Skeletal muscle tissue (tissue), 4 donors: ENCODE measurements around the gene DSCAM. TPM values are rescaled to one million over a fixed set of nuclear protein-coding genes. Genes with fewer than 3 reads are reported as not detected.
"Not testable (repeated sequence)": the region's sequence is repeated elsewhere in the genome, so short reads cannot be mapped to it uniquely, and the experiment has no call there.

Experiments
- H3K27ac ChIP-seq: one replicate; pipeline ENCODE4 v1.7.0; 2013; ENCODE audit warnings: mild to moderate bottlenecking, low read depth, low read length, inconsistent platforms
- H3K27me3 ChIP-seq, 3 donors: one replicate each; pipeline ENCODE4 v1.7.0; 2013; ENCODE audit warnings: low read length in 3 of 3; ENCODE audit not compliant: control insufficient read depth in 3 of 3, insufficient read depth in 3 of 3
- H3K36me3 ChIP-seq, 3 donors: one replicate each; pipeline ENCODE4 v1.7.0; 2013; ENCODE audit warnings: low read length in 3 of 3; ENCODE audit not compliant: control insufficient read depth in 3 of 3, insufficient read depth in 3 of 3
- H3K4me1 ChIP-seq, 3 donors: one replicate each; pipeline ENCODE4 v1.7.0; 2013; ENCODE audit warnings: low read length in 3 of 3, mild to moderate bottlenecking in 3 of 3; ENCODE audit not compliant: control insufficient read depth in 3 of 3, insufficient read depth in 3 of 3
- H3K4me3 ChIP-seq, 3 donors: one replicate each; pipeline ENCODE4 v1.7.0; 2013; ENCODE audit warnings: low read length in 3 of 3
- H3K9ac ChIP-seq, 3 donors: one replicate each; pipeline ENCODE4 v1.7.0; 2013; ENCODE audit warnings: low read length in 3 of 3, mild to moderate bottlenecking in 3 of 3, moderate library complexity in 2 of 3, low read depth in 1 of 3
- H3K9me3 ChIP-seq, 3 donors: one replicate each; pipeline ENCODE4 v1.7.0; 2013; ENCODE audit warnings: low read length in 3 of 3; ENCODE audit not compliant: control insufficient read depth in 3 of 3
- total RNA-seq: library from RNA; depleted of rRNA; stranded (reverse); fragments of >200 nt; gene quantifications from one replicate; pipeline ENCODE4 v1.2.3, GENCODE V29; 2014
- donor health status: Osteomylitis.

The DSCAM gene
- total RNA-seq, 1 donor from 2014 or later: 0.52 TPM

GRCh38 chr21:40049031-40049930 lies 797.7 kb downstream of the DSCAM start:
- H3K27ac ChIP-seq: no peak overlapping the region
- H3K4me1 ChIP-seq: peaks cover 0 to 7% (median 0%) of the 10 kb centered on the region in 3 donors

GRCh38 chr21:40047993-40048730 lies 798.8 kb downstream of the DSCAM start:
- Histone ChIP-seq H3K27me3 (peaks cover 0 to 3% (median 2%) of the 10 kb centered on the region in 3 donors), H3K9me3 (no peaks in the 10 kb centered on the region), H3K4me1 (peaks cover 0 to 7% (median 0%) of the 10 kb centered on the region in 3 donors), H3K36me3 (no peaks in the 10 kb centered on the region), H3K4me3 (no peak overlapping the region), H3K9ac (no peak overlapping the region), H3K27ac (no peak overlapping the region)

More at GRCh38 chr21:40049031-40049930, 797.7 kb downstream of the DSCAM start:
- no peak overlapping the region for H3K4me3 ChIP-seq
- no peaks in the 10 kb centered on the region for H3K9me3 ChIP-seq
- peaks cover 0 to 3% (median 2%) of the 10 kb centered on the region in 3 donors for H3K27me3 ChIP-seq
- no peaks in the 10 kb centered on the region for H3K36me3 ChIP-seq
- no peak overlapping the region for H3K9ac ChIP-seq

- no peak overlapping the region for H3K4me3 ChIP-seq
- no peak overlapping the region for H3K27ac ChIP-seq
- peaks cover 0 to 3% (median 2%) of the 10 kb centered on the region in 3 donors for H3K27me3 ChIP-seq
- peaks cover 0 to 3% (median 0%) of the 10 kb centered on the region in 3 donors for H3K4me1 ChIP-seq
- no peaks in the 10 kb centered on the region for H3K36me3 ChIP-seq
- no peaks in the 10 kb centered on the region for H3K9me3 ChIP-seq
- no peak overlapping the region for H3K9ac ChIP-seq
These were observed 799.7 kb downstream of the DSCAM start for GRCh38 chr21:40047211-40047610.

- Histone ChIP-seq H3K36me3 (no peaks in the 10 kb centered on the region), H3K9ac (no peak overlapping the region), H3K4me1 (peaks cover 0 to 3% (median 0%) of the 10 kb centered on the region in 3 donors), H3K27me3 (no peaks in the 10 kb centered on the region), H3K9me3 (peaks cover 0 to 2% (median 0%) of the 10 kb centered on the region in 3 donors), H3K4me3 (no peak overlapping the region), H3K27ac (no peak overlapping the region)
These were observed 803.1 kb downstream of the DSCAM start for GRCh38 chr21:40043866-40044265.

GRCh38 chr21:40043423-40043822 lies 803.5 kb downstream of the DSCAM start:
- Histone ChIP-seq H3K27me3 (no peaks in the 10 kb centered on the region), H3K36me3 (no peaks in the 10 kb centered on the region), H3K4me1 (peaks cover 0 to 3% (median 0%) of the 10 kb centered on the region in 3 donors), H3K27ac (no peak overlapping the region), H3K4me3 (no peak overlapping the region), H3K9me3 (peaks cover 0 to 2% (median 0%) of the 10 kb centered on the region in 3 donors), H3K9ac (no peak overlapping the region)

- no peaks in the 10 kb centered on the region for H3K4me1 ChIP-seq
- no peaks in the 10 kb centered on the region for H3K36me3 ChIP-seq
- H3K27me3 ChIP-seq: no peaks in the 10 kb centered on the region
- H3K9ac ChIP-seq: no peak overlapping the region
- H3K27ac ChIP-seq: no peak overlapping the region
- peaks cover 0 to 2% (median 0%) of the 10 kb centered on the region in 3 donors for H3K9me3 ChIP-seq
- H3K4me3 ChIP-seq: no peak overlapping the region
These were observed 805.5 kb downstream of the DSCAM start for GRCh38 chr21:40041446-40041845.

- H3K4me1 ChIP-seq, H3K27ac ChIP-seq, H3K9ac ChIP-seq: not testable (repeated sequence)
These were observed 813.7 kb downstream of the DSCAM start for GRCh38 chr21:40033156-40033782.

GRCh38 chr21:40029888-40030287 lies 817.1 kb downstream of the DSCAM start:
- H3K27me3 ChIP-seq: no peaks in the 10 kb centered on the region
- no peak overlapping the region for H3K4me3 ChIP-seq
- no peak overlapping the region for H3K9ac ChIP-seq
- H3K9me3 ChIP-seq: no peaks in the 10 kb centered on the region
- no peaks in the 10 kb centered on the region for H3K4me1 ChIP-seq
- H3K36me3 ChIP-seq: no peaks in the 10 kb centered on the region
- H3K27ac ChIP-seq: no peak overlapping the region

More at GRCh38 chr21:40033156-40033782, 813.7 kb downstream of the DSCAM start:
- H3K9me3 ChIP-seq, H3K36me3 ChIP-seq, H3K4me3 ChIP-seq, H3K27me3 ChIP-seq: not testable (repeated sequence)

- not testable (repeated sequence) for H3K9me3 ChIP-seq, H3K9ac ChIP-seq, H3K27ac ChIP-seq, H3K36me3 ChIP-seq, H3K4me1 ChIP-seq, H3K27me3 ChIP-seq, H3K4me3 ChIP-seq
These were observed 818.6 kb downstream of the DSCAM start for GRCh38 chr21:40028393-40028792.
